ENCODE measurements around the gene NRXN2.

DNA sequence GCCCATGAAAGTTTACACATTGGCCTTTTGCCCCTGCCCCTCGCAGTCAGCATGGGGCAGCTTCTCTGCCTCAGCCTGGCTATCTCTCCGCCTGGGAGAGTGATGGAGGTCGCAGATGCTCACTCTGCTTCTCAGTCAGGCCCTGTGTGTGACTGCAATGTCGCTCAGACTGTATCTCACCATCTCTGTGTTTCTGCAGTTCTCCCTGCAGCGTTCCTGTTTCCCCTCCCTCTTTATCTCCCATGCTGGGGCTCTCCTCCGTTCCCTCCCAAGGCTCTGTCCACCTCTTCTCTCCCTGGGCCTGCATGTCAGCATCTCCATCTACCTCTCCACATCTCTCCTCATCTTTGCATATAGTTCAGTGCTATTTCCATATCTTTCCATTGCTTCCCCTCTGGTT lies 93.9 kb downstream of the NRXN2 start:
- TF ChIP-seq, protein P1, sequence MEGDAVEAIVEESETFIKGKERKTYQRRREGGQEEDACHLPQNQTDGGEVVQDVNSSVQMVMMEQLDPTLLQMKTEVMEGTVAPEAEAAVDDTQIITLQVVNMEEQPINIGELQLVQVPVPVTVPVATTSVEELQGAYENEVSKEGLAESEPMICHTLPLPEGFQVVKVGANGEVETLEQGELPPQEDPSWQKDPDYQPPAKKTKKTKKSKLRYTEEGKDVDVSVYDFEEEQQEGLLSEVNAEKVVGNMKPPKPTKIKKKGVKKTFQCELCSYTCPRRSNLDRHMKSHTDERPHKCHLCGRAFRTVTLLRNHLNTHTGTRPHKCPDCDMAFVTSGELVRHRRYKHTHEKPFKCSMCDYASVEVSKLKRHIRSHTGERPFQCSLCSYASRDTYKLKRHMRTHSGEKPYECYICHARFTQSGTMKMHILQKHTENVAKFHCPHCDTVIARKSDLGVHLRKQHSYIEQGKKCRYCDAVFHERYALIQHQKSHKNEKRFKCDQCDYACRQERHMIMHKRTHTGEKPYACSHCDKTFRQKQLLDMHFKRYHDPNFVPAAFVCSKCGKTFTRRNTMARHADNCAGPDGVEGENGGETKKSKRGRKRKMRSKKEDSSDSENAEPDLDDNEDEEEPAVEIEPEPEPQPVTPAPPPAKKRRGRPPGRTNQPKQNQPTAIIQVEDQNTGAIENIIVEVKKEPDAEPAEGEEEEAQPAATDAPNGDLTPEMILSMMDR (IDR thresholded peaks at IDR 0.05; ENCODE audit: low read length): no peak
- TF ChIP-seq EZH2 (optimal IDR thresholded peaks at IDR 0.05; ENCODE audit: low read depth, low read length): no peak
- TF ChIP-seq EZH2phosphoT487 (IDR thresholded peaks at IDR 0.05; ENCODE audit: low read length): no peak

All from MM.1S (cell line).